Measurements from ENCODE around the gene CA5B.

- TF ChIP-seq ZNF274 (IDR thresholded peaks at IDR 0.05; ENCODE audit: low read depth, low read length) (no peak), SUZ12 (IDR thresholded peaks at IDR 0.05; ENCODE audit: extremely low read depth, insufficient read depth, insufficient read length) (no peak)
Measured at GRCh38 chrX:15785176-15785750, 47.2 kb downstream of the CA5B start.
